Memory B cell (primary cell): ENCODE data around the gene PLD1.

Experiments used
- ATAC-seq: fragments of 150-1000 bp; cut with Tn5 transposase; 2 replicates; pipeline ENCODE4 v1.10.0; 2021; ENCODE audit warnings: low read depth, mild to moderate bottlenecking, moderate library complexity
- DNase-seq, 2 donors: peaks; one replicate each; pipeline ENCODE4 v3.0.0; 2022; ENCODE audit warnings: low spot score in 2 of 2
- H3K27ac Mint-ChIP-seq: one replicate; pipeline ENCODE4 v1.8.0; 2022; ENCODE audit warnings: mild to moderate bottlenecking, moderate library complexity, mixed read lengths
- H3K27me3 Mint-ChIP-seq: one replicate; pipeline ENCODE4 v1.8.0; 2022; ENCODE audit warnings: mixed read lengths
- H3K36me3 Mint-ChIP-seq: one replicate; pipeline ENCODE4 v1.8.0; 2022; ENCODE audit warnings: mild to moderate bottlenecking, mixed read lengths
- H3K4me1 Mint-ChIP-seq: one replicate; pipeline ENCODE4 v1.8.0; 2022; ENCODE audit warnings: mixed read lengths
- H3K4me3 Mint-ChIP-seq: one replicate; pipeline ENCODE4 v1.8.0; 2022; ENCODE audit warnings: mild to moderate bottlenecking, moderate library complexity, mixed read lengths
- H3K9me3 Mint-ChIP-seq: one replicate; pipeline ENCODE4 v1.8.0; 2022; ENCODE audit warnings: mixed read lengths

The PLD1 gene

GRCh38 chr3:171731691-171732090 lies 78.6 kb downstream of the PLD1 start:
- H3K27me3 Mint-ChIP-seq, result no peaks in the 10 kb centered on the region
- no peaks in the 10 kb centered on the region for H3K4me1 Mint-ChIP-seq
- no peak for DNase-seq
- H3K4me3 Mint-ChIP-seq, result no peak overlapping the region
- no peaks in the 10 kb centered on the region for H3K9me3 Mint-ChIP-seq
- no peaks in the 10 kb centered on the region for H3K36me3 Mint-ChIP-seq
- H3K27ac Mint-ChIP-seq, result no peak overlapping the region
- ATAC-seq, result no peak

- Mint-ChIP-seq H3K36me3 (no peaks in the 10 kb centered on the region), H3K27me3 (peaks cover 2% of the 10 kb centered on the region), H3K9me3 (no peaks in the 10 kb centered on the region), H3K4me1 (no peaks in the 10 kb centered on the region), H3K4me3 (no peak overlapping the region), H3K27ac (no peak overlapping the region)
- DNase-seq (no peak), ATAC-seq (no peak)
Measured at GRCh38 chr3:171729452-171730334, 80.6 kb downstream of the PLD1 start.

DNA sequence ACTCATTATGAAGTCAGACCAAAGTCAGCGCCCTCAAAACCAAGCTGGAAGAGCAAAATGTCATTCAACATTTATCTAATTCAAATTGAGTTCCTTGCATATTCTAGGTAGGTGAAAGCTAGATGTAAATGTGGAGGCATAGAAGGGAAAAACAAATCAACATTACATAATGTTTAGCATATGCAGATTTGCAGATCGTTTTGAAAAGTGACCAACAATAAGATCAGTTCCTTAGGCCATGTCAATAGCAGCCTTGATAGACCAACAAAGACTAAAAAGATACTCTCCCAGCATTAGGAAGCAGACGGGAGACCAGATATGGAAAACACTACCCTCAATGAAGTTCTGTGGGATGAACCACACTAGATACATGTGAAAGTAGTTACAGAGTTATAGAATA lies 83.0 kb downstream of the PLD1 start:
- Mint-ChIP-seq H3K9me3 (no peaks in the 10 kb centered on the region), H3K36me3 (no peaks in the 10 kb centered on the region), H3K4me3 (no peak overlapping the region), H3K27me3 (peaks cover 2% of the 10 kb centered on the region), H3K4me1 (no peaks in the 10 kb centered on the region), H3K27ac (no peak overlapping the region)
- no peak for ATAC-seq
- no peak for DNase-seq

DNA sequence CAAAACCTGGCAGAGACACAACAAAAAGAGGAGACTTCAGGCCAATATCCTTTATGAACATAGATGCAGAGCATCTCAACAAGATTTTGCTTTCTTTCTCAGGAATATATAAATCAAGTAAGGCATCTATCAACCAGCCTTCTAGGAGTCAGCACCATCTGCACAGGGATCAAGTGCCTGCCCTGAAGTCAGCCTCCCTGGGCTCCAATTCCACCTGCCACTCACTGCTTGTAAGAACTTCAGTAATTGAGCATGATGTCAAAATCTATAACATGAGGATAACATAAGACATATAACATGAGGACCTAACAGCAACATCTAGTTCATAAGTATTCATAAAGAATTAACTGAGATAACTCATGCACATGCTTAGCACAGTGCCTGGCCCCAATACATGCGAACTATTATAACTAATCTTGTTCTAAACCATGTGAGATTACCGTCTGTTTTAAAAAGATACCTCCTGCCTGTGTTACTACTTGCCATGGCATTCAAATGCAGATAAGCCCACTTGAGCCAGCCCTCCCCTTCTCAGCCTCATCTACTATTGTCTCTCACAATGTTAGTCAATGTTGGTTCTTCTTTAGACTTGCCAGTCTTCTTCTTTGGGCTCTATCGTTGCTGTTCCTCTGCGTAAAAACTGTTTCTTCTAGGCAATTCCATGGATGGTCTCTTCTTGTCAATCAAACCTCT lies 91.6 kb downstream of the PLD1 start:
- no peak overlapping the region for H3K4me3 Mint-ChIP-seq
- peaks cover 4% of the 10 kb centered on the region for H3K9me3 Mint-ChIP-seq
- ATAC-seq, result no peak
- no peaks in the 10 kb centered on the region for H3K36me3 Mint-ChIP-seq
- H3K4me1 Mint-ChIP-seq, result no peaks in the 10 kb centered on the region
- H3K27ac Mint-ChIP-seq, result no peak overlapping the region
- DNase-seq, result no peak
- peaks cover 1% of the 10 kb centered on the region for H3K27me3 Mint-ChIP-seq

GRCh38 chr3:171715155-171715554 lies 95.1 kb downstream of the PLD1 start:
- no peaks in the 10 kb centered on the region for H3K36me3 Mint-ChIP-seq
- no peak for ATAC-seq
- no peaks in the 10 kb centered on the region for H3K4me1 Mint-ChIP-seq
- H3K27me3 Mint-ChIP-seq, result peaks cover 5% of the 10 kb centered on the region
- no peak overlapping the region for H3K27ac Mint-ChIP-seq
- H3K4me3 Mint-ChIP-seq, result no peak overlapping the region
- H3K9me3 Mint-ChIP-seq, result peaks cover 4% of the 10 kb centered on the region
- DNase-seq, result no peak

GRCh38 chr3:171712171-171712938 lies 97.9 kb downstream of the PLD1 start:
- Mint-ChIP-seq H3K36me3 (no peaks in the 10 kb centered on the region), H3K27ac (no peak overlapping the region), H3K27me3 (peaks cover 5% of the 10 kb centered on the region), H3K9me3 (peaks cover 4% of the 10 kb centered on the region), H3K4me1 (no peaks in the 10 kb centered on the region), H3K4me3 (no peak overlapping the region)
- DNase-seq (no peak), ATAC-seq (no peak)

DNA sequence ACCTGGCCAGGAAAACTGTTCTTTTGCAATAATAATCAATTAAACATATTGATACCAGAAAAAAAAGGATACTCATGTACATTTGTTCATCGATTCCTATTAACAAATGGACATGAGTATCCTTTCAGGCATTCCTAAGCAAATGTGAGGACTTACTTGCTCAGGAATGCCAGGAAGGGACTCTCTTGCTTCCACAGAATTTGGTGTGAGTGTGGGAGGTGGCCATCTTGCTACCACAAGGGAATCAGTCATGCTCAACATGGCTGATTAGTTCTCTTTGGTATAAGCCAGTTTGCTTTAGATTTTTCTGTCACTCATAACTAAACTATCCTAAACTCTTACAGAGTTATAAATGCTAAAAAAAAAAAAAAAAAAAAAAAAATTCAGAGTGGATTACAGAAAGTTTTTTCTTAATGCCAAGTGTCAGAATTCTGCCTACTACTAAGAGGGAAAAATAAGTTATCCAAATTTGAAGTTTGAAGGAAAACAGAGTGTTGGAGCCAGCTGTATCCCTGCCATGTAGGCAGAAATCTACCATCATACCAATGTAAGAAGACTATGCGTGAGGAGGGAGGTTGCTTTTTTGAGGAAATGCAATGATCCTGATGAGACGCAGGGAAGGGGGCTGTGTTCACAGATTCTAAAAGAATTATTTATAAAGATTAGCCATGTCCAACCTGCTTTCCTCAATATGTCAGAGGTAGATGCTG lies 98.7 kb downstream of the PLD1 start:
- Mint-ChIP-seq H3K36me3 (no peaks in the 10 kb centered on the region), H3K4me3 (no peak overlapping the region), H3K9me3 (peaks cover 4% of the 10 kb centered on the region), H3K27ac (no peak overlapping the region), H3K27me3 (peaks cover 5% of the 10 kb centered on the region), H3K4me1 (no peaks in the 10 kb centered on the region)
- DNase-seq (no peak), ATAC-seq (no peak)

GRCh38 chr3:171710359-171710758 lies 99.9 kb downstream of the PLD1 start:
- peaks cover 3% of the 10 kb centered on the region for H3K9me3 Mint-ChIP-seq
- H3K4me1 Mint-ChIP-seq, result no peaks in the 10 kb centered on the region
- DNase-seq (no peak), ATAC-seq (no peak)
- no peaks in the 10 kb centered on the region for H3K36me3 Mint-ChIP-seq
- no peak overlapping the region for H3K27ac Mint-ChIP-seq
- peaks cover 5% of the 10 kb centered on the region for H3K27me3 Mint-ChIP-seq
- H3K4me3 Mint-ChIP-seq, result no peak overlapping the region

DNA sequence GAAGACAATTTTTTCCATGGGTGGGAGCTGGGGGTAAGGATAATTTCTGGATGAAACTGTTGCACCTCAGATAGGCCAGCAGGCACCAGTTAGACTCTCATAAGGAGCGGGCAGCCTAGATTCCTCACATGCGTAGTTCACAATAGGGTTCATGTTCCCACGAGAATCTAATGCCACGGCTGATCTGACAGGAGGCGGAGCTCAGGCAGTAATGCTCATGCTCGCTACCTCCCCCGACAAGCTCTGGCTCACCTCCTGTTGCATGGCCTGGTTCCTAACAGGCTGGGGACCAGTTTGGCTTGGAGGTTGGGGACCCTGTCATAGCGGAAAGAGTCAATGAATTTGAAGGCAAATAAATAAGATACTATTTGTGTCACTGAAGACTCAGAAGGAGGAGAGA lies 105.5 kb downstream of the PLD1 start:
- Mint-ChIP-seq H3K27me3 (peaks cover 6% of the 10 kb centered on the region), H3K4me3 (no peak overlapping the region), H3K27ac (no peak overlapping the region), H3K4me1 (no peaks in the 10 kb centered on the region), H3K36me3 (no peaks in the 10 kb centered on the region), H3K9me3 (peaks cover 6% of the 10 kb centered on the region)
- no peak for DNase-seq
- no peak for ATAC-seq

GRCh38 chr3:171704002-171704401 lies 106.3 kb downstream of the PLD1 start:
- H3K4me3 Mint-ChIP-seq, result no peak overlapping the region
- H3K27ac Mint-ChIP-seq, result no peak overlapping the region
- no peak for DNase-seq
- no peaks in the 10 kb centered on the region for H3K36me3 Mint-ChIP-seq
- ATAC-seq, result no peak
- H3K4me1 Mint-ChIP-seq, result no peaks in the 10 kb centered on the region
- H3K9me3 Mint-ChIP-seq, result peaks cover 6% of the 10 kb centered on the region
- peaks cover 7% of the 10 kb centered on the region for H3K27me3 Mint-ChIP-seq

- ATAC-seq (no peak), DNase-seq (no peak)
- no peak overlapping the region for H3K4me3 Mint-ChIP-seq
- no peaks in the 10 kb centered on the region for H3K4me1 Mint-ChIP-seq
- peaks cover 9% of the 10 kb centered on the region for H3K27me3 Mint-ChIP-seq
- H3K36me3 Mint-ChIP-seq, result no peaks in the 10 kb centered on the region
- peaks cover 6% of the 10 kb centered on the region for H3K9me3 Mint-ChIP-seq
- H3K27ac Mint-ChIP-seq, result no peak overlapping the region
Measured at GRCh38 chr3:171703144-171703543, 107.1 kb downstream of the PLD1 start.

DNA sequence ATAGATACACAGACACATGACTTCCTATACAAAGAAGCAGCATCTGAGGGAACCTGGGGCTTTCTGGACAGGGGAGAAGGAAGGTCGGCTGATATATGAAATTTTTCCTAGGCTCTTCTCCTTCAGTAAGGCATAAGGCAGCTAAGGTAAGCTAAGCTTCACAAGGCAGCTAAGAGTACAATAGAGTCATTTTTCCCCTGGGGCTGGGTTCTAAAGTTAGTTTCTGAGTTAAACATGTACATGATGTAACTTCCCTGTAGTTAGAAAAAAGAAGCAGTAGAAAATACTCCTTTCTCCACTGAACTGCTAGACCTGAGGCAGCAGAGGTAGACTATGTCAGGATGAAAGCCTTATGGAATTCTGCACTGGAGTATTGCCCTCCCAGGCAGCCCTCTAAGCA lies 109.6 kb downstream of the PLD1 start:
- H3K4me3 Mint-ChIP-seq, result no peak overlapping the region
- DNase-seq (no peak), ATAC-seq (no peak)
- H3K27me3 Mint-ChIP-seq, result peaks cover 10% of the 10 kb centered on the region
- no peak overlapping the region for H3K27ac Mint-ChIP-seq
- peaks cover 6% of the 10 kb centered on the region for H3K9me3 Mint-ChIP-seq
- H3K4me1 Mint-ChIP-seq, result no peaks in the 10 kb centered on the region
- H3K36me3 Mint-ChIP-seq, result no peaks in the 10 kb centered on the region

- peaks cover 10% of the 10 kb centered on the region for H3K27me3 Mint-ChIP-seq
- DNase-seq (no peak), ATAC-seq (no peak)
- H3K9me3 Mint-ChIP-seq, result peaks cover 6% of the 10 kb centered on the region
- H3K4me1 Mint-ChIP-seq, result no peaks in the 10 kb centered on the region
- H3K36me3 Mint-ChIP-seq, result no peaks in the 10 kb centered on the region
- no peak overlapping the region for H3K4me3 Mint-ChIP-seq
- H3K27ac Mint-ChIP-seq, result no peak overlapping the region
Measured at GRCh38 chr3:171700157-171700556, 110.1 kb downstream of the PLD1 start.

- Mint-ChIP-seq H3K27ac (no peak overlapping the region), H3K4me1 (no peaks in the 10 kb centered on the region), H3K9me3 (peaks cover 6% of the 10 kb centered on the region), H3K4me3 (no peak overlapping the region), H3K27me3 (peaks cover 10% of the 10 kb centered on the region), H3K36me3 (no peaks in the 10 kb centered on the region)
- DNase-seq (no peak), ATAC-seq (no peak)
Measured at GRCh38 chr3:171699601-171700000, 110.7 kb downstream of the PLD1 start.
